Measurements from ENCODE around the gene SH3GL3. TPM values are rescaled to one million over a fixed set of nuclear protein-coding genes. Genes with fewer than 3 reads are reported as not detected.

Gene SH3GL3
- total and polyA plus RNA-seq, 2 of the 13 experiments (the other 11 are each of a cell fraction or from before 2014, with no cell fraction given), result not detected

GRCh38 chr15:83616840-83617239 is 169.7 kb downstream of the SH3GL3 start:
- FAIRE-seq, result no peak
- CTCF ChIA-PET (ENCODE audit: low intra/inter-chr PET ratio, low total read pairs), result no interaction called here
- ATAC-seq, result no peak

More at GRCh38 chr15:83616840-83617239, 169.7 kb downstream of the SH3GL3 start:
- WGBS (ENCODE audit: low lambda C conversion rate), result 2% methylated on average over 1 of the region's 1 CpG
- BruUV-seq (replicated peaks), result no TSS peak
- no peaks in the 10 kb centered on the region for H4K20me1 ChIP-seq (ENCODE audit: insufficient read depth, low read length)
- in situ Hi-C loops (cut with HindIII; ENCODE audit: extremely low pct_ligation_motif_present, low pct_unique_long_range_greater_than_20kb) (no loop called here), intact Hi-C loops (cut with micrococcal nuclease; ENCODE audit: unreplicated experiment) (no loop called here)
- no peaks in the 10 kb centered on the region for H3K36me3 ChIP-seq (replicated peaks in 1 of 2; ENCODE audit: control insufficient read depth in 1 of 2, insufficient read depth in 2 of 2, low read length in 2 of 2)
- no peaks in the 10 kb centered on the region; a peak in 1 of 5 replicates for H3K27me3 ChIP-seq (ENCODE audit: control insufficient read depth in 1 of 2, insufficient read depth in 2 of 2, low read length in 2 of 2)
- no peak for TF ChIP-seq KLF16 (CRISPR knock-in tag; IDR thresholded peaks at IDR 0.05)
- TF ChIP-seq ARID2 (CRISPR knock-in tag; IDR thresholded peaks at IDR 0.05; ENCODE audit: borderline replicate concordance), result no peak
- TF ChIP-seq TEAD2 (CRISPR knock-in tag; IDR thresholded peaks at IDR 0.05), result no peak
- TF ChIP-seq ZFP91 (CRISPR knock-in tag; IDR thresholded peaks at IDR 0.05; ENCODE audit: borderline replicate concordance), result no peak
- no peak for TF ChIP-seq HNF1B (CRISPR knock-in tag; IDR thresholded peaks at IDR 0.05)
- no peak for TF ChIP-seq XBP1 (CRISPR knock-in tag; IDR thresholded peaks at IDR 0.05)
- TF ChIP-seq GTF3A (CRISPR knock-in tag; conservative IDR thresholded peaks at IDR 0.05), result no peak
- no peak for TF ChIP-seq ZBTB37 (CRISPR knock-in tag; IDR thresholded peaks at IDR 0.05)
- no peak for TF ChIP-seq PHF20 (CRISPR knock-in tag; IDR thresholded peaks at IDR 0.05)
- no peak for TF ChIP-seq NBN (conservative IDR thresholded peaks at IDR 0.05)
- DNase-seq (ENCODE audit: low spot score), result no peak
- POLR2A ChIA-PET, result no interaction called here
- H3K4me1 ChIP-seq (ENCODE audit: insufficient read depth, low read length), result no peaks in the 10 kb centered on the region
- H3K9ac ChIP-seq (ENCODE audit: insufficient read depth, low read depth, low read length), result no peak overlapping the region
- no peak overlapping the region for H2AFZ ChIP-seq (ENCODE audit: low read length)
- no peaks in the 10 kb centered on the region for H3K79me2 ChIP-seq (ENCODE audit: insufficient read depth, low read length)
- H3K27ac ChIP-seq (ENCODE audit: extremely low read length, insufficient read depth, low read length), result no peak overlapping the region
- no peaks in the 10 kb centered on the region for H3K9me3 ChIP-seq (ENCODE audit: low read length)
- no peak overlapping the region for H3K4me2 ChIP-seq (ENCODE audit: low read depth, low read length)
- H3K4me3 ChIP-seq (replicated peaks in 1 of 3; ENCODE audit: insufficient read depth in 1 of 3, low read depth in 2 of 3, low read length in 3 of 3), result no peak overlapping the region

Measured in HepG2 (cell line).